Neural cell (in vitro differentiated cells): Measurements from ENCODE around the gene TOP2B. TPM values are rescaled to one million over a fixed set of nuclear protein-coding genes. Genes with fewer than 3 reads are reported as not detected.

Experiments used
- H2AFZ ChIP-seq: fragments of 200-600, 300-800 bp; sonication (generic), shearing (Covaris generic); 2 replicates; pipeline ENCODE4 v1.6.0; 2014; ENCODE audit warnings: low read depth, mild to moderate bottlenecking, antibody characterized with exemption, low read length, moderate library complexity
- H3F3A ChIP-seq: fragments of 200-600 bp; shearing (Covaris generic); 2 replicates; pipeline ENCODE4 v1.6.1; 2016; ENCODE audit warnings: mild to moderate bottlenecking, moderate library complexity, mixed read lengths, antibody characterized with exemption, low read length; ENCODE audit not compliant: insufficient read depth, poor library complexity, severe bottlenecking
- H3K27ac ChIP-seq: fragments of 200-600, 300-800 bp; sonication (generic), shearing (Covaris generic); 2 replicates; pipeline ENCODE4 v1.5.1; 2014; ENCODE audit warnings: mild to moderate bottlenecking, low read length, moderate library complexity
- H3K27me3 ChIP-seq: fragments of 300-800, 200-600 bp; sonication (generic), shearing (Covaris generic); 2 replicates; pipeline ENCODE4 v1.6.0; 2014; ENCODE audit warnings: mild to moderate bottlenecking, low read depth, low read length, moderate library complexity; ENCODE audit not compliant: insufficient read depth
- H3K36me3 ChIP-seq: fragments of 300-800, 200-600 bp; sonication (generic), shearing (Covaris generic); 2 replicates; pipeline ENCODE4 v1.5.1; 2014; ENCODE audit warnings: mild to moderate bottlenecking, antibody characterized with exemption, low read length, moderate library complexity; ENCODE audit not compliant: insufficient read depth
- H3K4me2 ChIP-seq: fragments of 300-800, 200-600 bp; sonication (generic), shearing (Covaris generic); 2 replicates; pipeline ENCODE4 v1.6.0; 2014; ENCODE audit warnings: mild to moderate bottlenecking, low read length
- H3K4me3 ChIP-seq: fragments of 300-800, 200-600 bp; sonication (generic), shearing (Covaris generic); 2 replicates; pipeline ENCODE4 v1.5.1; 2014; ENCODE audit warnings: mild to moderate bottlenecking, low read length, moderate library complexity
- H3K79me2 ChIP-seq: fragments of 200-600 bp; shearing (Covaris generic); replicated peaks from 2 replicates; pipeline ENCODE4 v1.6.0; 2014; ENCODE audit warnings: mild to moderate bottlenecking, low read length, moderate library complexity; ENCODE audit not compliant: insufficient read depth
- H3K9ac ChIP-seq: fragments of 300-800, 200-600 bp; sonication (generic), shearing (Covaris generic); 2 replicates; pipeline ENCODE4 v1.6.1; 2016; ENCODE audit warnings: mild to moderate bottlenecking, low read length, mixed read lengths
- H3K9me2 ChIP-seq: fragments of 200-600 bp; shearing (Covaris generic); 2 replicates; pipeline ENCODE4 v1.6.1; 2016; ENCODE audit warnings: mild to moderate bottlenecking, low read length, mixed read lengths; ENCODE audit not compliant: insufficient read depth
- H3K9me3 ChIP-seq: fragments of 200-600, 300-800 bp; sonication (generic), shearing (Covaris generic); 2 replicates; pipeline ENCODE4 v1.6.1; 2016; ENCODE audit warnings: mild to moderate bottlenecking, mixed run types, low read length, moderate library complexity, mixed read lengths
- H4K20me1 ChIP-seq: fragments of 200-600 bp; shearing (Covaris generic); 2 replicates; pipeline ENCODE4 v1.6.1; 2016; ENCODE audit warnings: mild to moderate bottlenecking, mixed run types; ENCODE audit not compliant: insufficient read depth
- CTCF ChIP-seq: fragments of 450-650 bp; IDR thresholded peaks from 2 replicates; pipeline ENCODE4 v1.5.1; 2014; ENCODE audit warnings: antibody characterized with exemption, mild to moderate bottlenecking, moderate library complexity; ENCODE audit not compliant: poor library complexity, severe bottlenecking
- EP300 ChIP-seq: fragments of 450-650 bp; conservative IDR thresholded peaks from 2 replicates; pipeline ENCODE4 v1.6.1; 2014; ENCODE audit warnings: antibody characterized with exemption, mild to moderate bottlenecking, moderate library complexity; ENCODE audit not compliant: poor library complexity, severe bottlenecking
- EZH2 ChIP-seq: fragments of 200-600, 300-800 bp; shearing (Covaris generic), sonication (generic); IDR thresholded peaks from 2 replicates; pipeline ENCODE4 v1.6.1; 2014; ENCODE audit warnings: antibody characterized with exemption, low read length, borderline replicate concordance, mild to moderate bottlenecking; ENCODE audit not compliant: insufficient read depth, poor library complexity, severe bottlenecking
- MXI1 ChIP-seq: fragments of 450-650 bp; conservative IDR thresholded peaks from 2 replicates; pipeline ENCODE4 v1.6.1; 2014; ENCODE audit warnings: antibody characterized with exemption, mild to moderate bottlenecking; ENCODE audit not compliant: poor library complexity, severe bottlenecking
- RAD21 ChIP-seq: fragments of 450-650 bp; conservative IDR thresholded peaks from 2 replicates; pipeline ENCODE4 v1.6.1; 2014; ENCODE audit warnings: antibody characterized with exemption, mild to moderate bottlenecking, moderate library complexity
- REST ChIP-seq: IDR thresholded peaks from 2 replicates; pipeline ENCODE4 v1.6.1; 2012; ENCODE audit warnings: borderline replicate concordance
- SMC3 ChIP-seq: fragments of 450-650 bp; conservative IDR thresholded peaks from 2 replicates; pipeline ENCODE4 v1.6.1; 2014; ENCODE audit warnings: antibody characterized with exemption, mild to moderate bottlenecking, moderate library complexity; ENCODE audit not compliant: poor library complexity
- TAF1 ChIP-seq: IDR thresholded peaks from 2 replicates; pipeline ENCODE4 v1.6.1; 2012; ENCODE audit warnings: low read depth
- polyA plus RNA-seq: library from polyadenylated mRNA; depleted of rRNA; stranded (reverse); fragments of >200 nt; gene quantifications from 2 replicates; pipeline ENCODE4 v1.2.3, GENCODE V29; 2014

Gene TOP2B
- polyA plus RNA-seq, 1 donor from 2014 or later: 440 TPM

GRCh38 chr3:25713341-25713985 lies 48.8 kb upstream of the TOP2B start:
- Histone ChIP-seq H3K4me2 (no peak overlapping the region), H3K9ac (no peak overlapping the region), H3K79me2 (no peaks in the 10 kb centered on the region), H3F3A (no peaks in the 10 kb centered on the region), H3K4me3 (no peak overlapping the region), H3K27me3 (no peaks in the 10 kb centered on the region), H3K9me3 (no peaks in the 10 kb centered on the region), H3K9me2 (no peaks in the 10 kb centered on the region), H4K20me1 (no peaks in the 10 kb centered on the region), H3K27ac (no peak overlapping the region), H2AFZ (no peak overlapping the region), H3K36me3 (no peaks in the 10 kb centered on the region)
- no peak for TF ChIP-seq MXI1
- no peak for TF ChIP-seq SMC3
- no peak for TF ChIP-seq RAD21
- TF ChIP-seq EP300: no peak
- no peak for TF ChIP-seq REST
- no peak for TF ChIP-seq CTCF
- no peak for TF ChIP-seq EZH2

GRCh38 chr3:25711090-25711489 lies 46.4 kb upstream of the TOP2B start:
- H3K27me3 ChIP-seq: no peaks in the 10 kb centered on the region
- H3K9me3 ChIP-seq: no peaks in the 10 kb centered on the region
- no peaks in the 10 kb centered on the region for H3K36me3 ChIP-seq
- TF ChIP-seq SMC3 (no peak), REST (no peak), TAF1 (no peak), CTCF (no peak)
- no peaks in the 10 kb centered on the region for H3K9me2 ChIP-seq
- no peak overlapping the region for H3K9ac ChIP-seq
- no peak overlapping the region for H3K27ac ChIP-seq
- H3K79me2 ChIP-seq: no peaks in the 10 kb centered on the region
- no peak overlapping the region for H2AFZ ChIP-seq
- H3K4me3 ChIP-seq: no peak overlapping the region
- no peaks in the 10 kb centered on the region for H3F3A ChIP-seq
- no peaks in the 10 kb centered on the region for H4K20me1 ChIP-seq
- H3K4me2 ChIP-seq: no peak overlapping the region
